H9 (cell line): ENCODE data around the gene THTPA. TPM values are rescaled to one million over a fixed set of nuclear protein-coding genes. Genes with fewer than 3 reads are reported as not detected.

Experiments used
- DNase-seq: peaks from one replicate; pipeline ENCODE4 v3.0.0-alpha.2; 2017
- H2AFZ ChIP-seq: one replicate; pipeline ENCODE4 v1.6.1; 2013; ENCODE audit warnings: mild to moderate bottlenecking, low read length, control low read depth, moderate library complexity
- H2AK5ac ChIP-seq: 2 replicates; pipeline ENCODE4 v1.6.1; 2013; ENCODE audit warnings: low read length, control low read depth, mixed read lengths; ENCODE audit not compliant: insufficient read length
- H2BK120ac ChIP-seq: one replicate; pipeline ENCODE4 v1.6.1; 2013; ENCODE audit warnings: low read depth, mild to moderate bottlenecking, low read length, control low read depth, inconsistent platforms; ENCODE audit not compliant: poor library complexity, severe bottlenecking
- H2BK12ac ChIP-seq: 2 replicates; pipeline ENCODE4 v1.6.1; 2013; ENCODE audit warnings: low read length, control low read depth, mixed read lengths, low read depth; ENCODE audit not compliant: insufficient read length
- H2BK15ac ChIP-seq: 2 replicates; pipeline ENCODE4 v1.6.1; 2013; ENCODE audit warnings: low read depth, low read length, control low read depth
- H2BK20ac ChIP-seq: one replicate; pipeline ENCODE4 v1.6.1; 2013; ENCODE audit warnings: low read depth, mild to moderate bottlenecking, low read length, control low read depth, inconsistent platforms; ENCODE audit not compliant: poor library complexity, severe bottlenecking
- H2BK5ac ChIP-seq: 2 replicates; pipeline ENCODE4 v1.6.1; 2013; ENCODE audit warnings: low read length, control low read depth, mixed read lengths; ENCODE audit not compliant: insufficient read length
- H3K14ac ChIP-seq: 2 replicates; pipeline ENCODE4 v1.6.1; 2013; ENCODE audit warnings: low read length, control low read depth; ENCODE audit not compliant: insufficient read depth
- H3K18ac ChIP-seq: 2 replicates; pipeline ENCODE4 v1.6.1; 2013; ENCODE audit warnings: low read depth, mild to moderate bottlenecking, mixed read lengths, low read length, control low read depth; ENCODE audit not compliant: insufficient read length
- H3K23ac ChIP-seq: 2 replicates; pipeline ENCODE4 v1.6.1; 2013; ENCODE audit warnings: low read length, control low read depth, mixed read lengths, low read depth; ENCODE audit not compliant: insufficient read length
- H3K23me2 ChIP-seq: 2 replicates; pipeline ENCODE4 v1.6.1; 2013; ENCODE audit warnings: low read depth, mild to moderate bottlenecking, mixed read lengths, low read length, control low read depth; ENCODE audit not compliant: insufficient read length, poor library complexity, severe bottlenecking
- H3K27ac ChIP-seq: 2 replicates; pipeline ENCODE4 v1.5.1; 2013; ENCODE audit warnings: low read length, control low read depth, mixed read lengths, low read depth; ENCODE audit not compliant: insufficient read length
- H3K27me3 ChIP-seq: 2 replicates; pipeline ENCODE4 v1.6.1; 2013; ENCODE audit warnings: low read length, control low read depth, inconsistent platforms; ENCODE audit not compliant: insufficient read depth
- H3K4ac ChIP-seq: 2 replicates; pipeline ENCODE4 v1.6.1; 2013; ENCODE audit warnings: low read depth, mild to moderate bottlenecking, control low read depth, inconsistent platforms, low read length, moderate library complexity
- H3K4me1 ChIP-seq: 2 replicates; pipeline ENCODE4 v1.6.1; 2013; ENCODE audit warnings: low read length, control low read depth, inconsistent platforms; ENCODE audit not compliant: insufficient read depth
- H3K4me2 ChIP-seq: 2 replicates; pipeline ENCODE4 v1.6.1; 2013; ENCODE audit warnings: low read length, control low read depth, mixed read lengths; ENCODE audit not compliant: insufficient read length, insufficient read depth
- H3K56ac ChIP-seq: 2 replicates; pipeline ENCODE4 v1.6.1; 2013; ENCODE audit warnings: low read depth, mild to moderate bottlenecking, mixed read lengths, low read length, control low read depth; ENCODE audit not compliant: insufficient read length
- H3K79me1 ChIP-seq: 2 replicates; pipeline ENCODE4 v1.6.1; 2013; ENCODE audit warnings: low read depth, mild to moderate bottlenecking, moderate library complexity, low read length, control low read depth, inconsistent platforms; ENCODE audit not compliant: insufficient read depth, poor library complexity, severe bottlenecking
- H3K79me2 ChIP-seq: 2 replicates; pipeline ENCODE4 v1.6.1; 2013; ENCODE audit warnings: low read length, control low read depth, inconsistent platforms; ENCODE audit not compliant: insufficient read depth
- H3K9ac ChIP-seq: 2 replicates; pipeline ENCODE4 v1.6.1; 2013; ENCODE audit warnings: low read length, control low read depth, mixed read lengths; ENCODE audit not compliant: insufficient read length; ENCODE audit errors: extremely low read depth
- H3K9me3 ChIP-seq: one replicate; pipeline ENCODE4 v1.6.1; 2013; ENCODE audit warnings: low read depth, low read length, inconsistent platforms; ENCODE audit not compliant: control insufficient read depth
- H3T11ph ChIP-seq: one replicate; pipeline ENCODE4 v1.6.1; 2013; ENCODE audit warnings: mild to moderate bottlenecking, low read length, control low read depth, inconsistent platforms
- H4K20me1 ChIP-seq: one replicate; pipeline ENCODE4 v1.6.1; 2013; ENCODE audit not compliant: control insufficient read depth, insufficient read length, insufficient read depth
- H4K5ac ChIP-seq: 2 replicates; pipeline ENCODE4 v1.6.1; 2013; ENCODE audit warnings: low read depth, mild to moderate bottlenecking, mixed read lengths, low read length, control low read depth; ENCODE audit not compliant: insufficient read length
- H4K8ac ChIP-seq: replicated peaks from 2 replicates; pipeline ENCODE4 v1.6.1; 2013; ENCODE audit warnings: low read length, control low read depth, mixed read lengths, low read depth; ENCODE audit not compliant: insufficient read length
- H4K91ac ChIP-seq: 2 replicates; pipeline ENCODE4 v1.6.1; 2013; ENCODE audit warnings: low read depth, mild to moderate bottlenecking, moderate library complexity, mixed read lengths, low read length, control low read depth; ENCODE audit not compliant: insufficient read length
- H3K27ac Mint-ChIP-seq, 3 experiments: 2 replicates in 2 of 3; 3 replicates in 1 of 3; pipeline ENCODE4 v1.8.0; 2020 to 2021; ENCODE audit warnings: mixed read lengths in 3 of 3, mild to moderate bottlenecking in 1 of 3, moderate library complexity in 1 of 3
- H3K27me3 Mint-ChIP-seq: 2 replicates; pipeline ENCODE4 v1.8.0; 2021; ENCODE audit warnings: low read depth, mild to moderate bottlenecking, moderate library complexity, mixed read lengths
- H3K36me3 Mint-ChIP-seq, 3 experiments: 2 replicates in 2 of 3; 3 replicates in 1 of 3; pipeline ENCODE4 v1.8.0; 2020 to 2021; ENCODE audit warnings: low read depth in 3 of 3, mixed read lengths in 3 of 3; ENCODE audit not compliant: insufficient read depth in 1 of 3
- H3K4me1 Mint-ChIP-seq, 2 experiments: 2 replicates each; pipeline ENCODE4 v1.8.0; 2020; ENCODE audit warnings: mixed read lengths in 2 of 2
- H3K4me3 Mint-ChIP-seq, 2 experiments: 2 replicates in 1 of 2; 3 replicates in 1 of 2; pipeline ENCODE4 v1.8.0; 2020 to 2021; ENCODE audit warnings: mild to moderate bottlenecking in 2 of 2, mixed read lengths in 2 of 2, moderate library complexity in 1 of 2
- H3K9me3 Mint-ChIP-seq, 2 experiments: 2 replicates in 1 of 2; 3 replicates in 1 of 2; pipeline ENCODE4 v1.8.0; 2020; ENCODE audit warnings: mild to moderate bottlenecking in 2 of 2, mixed read lengths in 2 of 2, moderate library complexity in 1 of 2
- WGBS: extraction: QIAGEN DNeasy Blood & Tissue Kit; methylation state at CpG from one replicate; pipeline ENCODE4 v1.1.7; 2013; ENCODE audit warnings: missing lambda C conversion rate, low lambda C conversion rate, mixed read lengths; ENCODE audit not compliant: insufficient read length; ENCODE audit errors: extremely low coverage; 5-methylcytosine and 5-hydroxymethylcytosine counted together
- total RNA-seq: library from RNA; stranded (reverse); gene quantifications from 2 replicates; pipeline ENCODE4 v1.2.1, GENCODE V29; 2021
- TF ChIP-seq, protein P1 (sequence below): fragments of 200-600 bp; sonication (generic); conservative IDR thresholded peaks from 3 replicates; pipeline ENCODE4 v1.8.0; 2021; ENCODE audit warnings: antibody characterized with exemption, mild to moderate bottlenecking

The THTPA gene
- total RNA-seq, 1 experiment from 2014 or later = 15.6 TPM

DNA sequence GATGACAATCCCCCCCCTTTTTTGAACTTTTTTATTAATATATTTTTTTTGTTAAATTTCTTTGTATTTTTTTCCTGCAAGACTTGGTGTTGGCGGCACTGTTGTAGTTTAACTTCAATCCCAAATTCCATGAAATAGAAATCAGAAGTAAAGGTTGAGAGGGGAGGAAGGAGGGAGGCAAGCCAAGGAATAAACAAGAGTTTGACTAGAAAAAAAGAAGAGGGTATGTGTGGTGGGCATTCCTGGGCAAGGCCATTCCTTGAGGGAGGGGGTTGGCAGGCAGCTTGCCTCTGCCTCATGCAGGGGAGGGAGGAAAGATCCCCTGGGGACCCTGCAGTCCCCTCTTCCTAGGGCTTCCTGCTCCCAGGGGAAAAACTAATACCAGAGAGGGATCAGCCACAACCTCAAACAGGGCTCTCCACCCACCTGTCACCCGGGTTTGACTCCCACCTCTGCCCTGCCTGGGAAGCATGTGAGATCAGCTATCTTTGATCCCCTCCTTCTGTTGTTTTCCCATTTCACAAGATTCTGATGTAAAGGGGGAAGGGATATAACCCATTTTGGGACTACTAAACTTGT is 12.0 kb downstream of the THTPA start:
- Histone ChIP-seq H4K8ac (no peak overlapping the region), H3K79me2 (no peaks in the 10 kb centered on the region), H2BK20ac (no peak overlapping the region), H3K79me1 (no peaks in the 10 kb centered on the region), H4K5ac (no peak overlapping the region), H3K23me2 (peaks cover 3% of the 10 kb centered on the region), H2AK5ac (no peak overlapping the region), H3K9ac (no peak overlapping the region), H2BK120ac (no peak overlapping the region), H2AFZ (no peak overlapping the region), H3K56ac (no peak overlapping the region), H3K9me3 (no peaks in the 10 kb centered on the region), H3K4me2 (no peak overlapping the region), H3K27me3 (no peaks in the 10 kb centered on the region), H3K4ac (no peak overlapping the region), H2BK15ac (no peak overlapping the region), H3K4me1 (peaks cover 9% of the 10 kb centered on the region), H3T11ph (no peak overlapping the region), H3K18ac (no peak overlapping the region), H4K91ac (no peak overlapping the region), H2BK5ac (no peak overlapping the region), H3K27ac (no peak overlapping the region), H3K23ac (no peak overlapping the region), H4K20me1 (peaks cover 4% of the 10 kb centered on the region), H3K14ac (no peak overlapping the region), H2BK12ac (no peak overlapping the region)
- no peak for DNase-seq
- Mint-ChIP-seq H3K4me3 (peak overlapping the region; percentile 95 to 99), H3K9me3 (no peaks in the 10 kb centered on the region), H3K27me3 (peaks cover 11% of the 10 kb centered on the region), H3K36me3 (peaks cover 17 to 43% (median 28%) of the 10 kb centered on the region in 3 experiments), H3K4me1 (peaks cover 42% of the 10 kb centered on the region in 2 experiments), H3K27ac (peak overlapping the region in 2 of 3 experiments; percentile 50 to 95; a peak in 4 of 7 replicates)
- TF ChIP-seq, protein P1, sequence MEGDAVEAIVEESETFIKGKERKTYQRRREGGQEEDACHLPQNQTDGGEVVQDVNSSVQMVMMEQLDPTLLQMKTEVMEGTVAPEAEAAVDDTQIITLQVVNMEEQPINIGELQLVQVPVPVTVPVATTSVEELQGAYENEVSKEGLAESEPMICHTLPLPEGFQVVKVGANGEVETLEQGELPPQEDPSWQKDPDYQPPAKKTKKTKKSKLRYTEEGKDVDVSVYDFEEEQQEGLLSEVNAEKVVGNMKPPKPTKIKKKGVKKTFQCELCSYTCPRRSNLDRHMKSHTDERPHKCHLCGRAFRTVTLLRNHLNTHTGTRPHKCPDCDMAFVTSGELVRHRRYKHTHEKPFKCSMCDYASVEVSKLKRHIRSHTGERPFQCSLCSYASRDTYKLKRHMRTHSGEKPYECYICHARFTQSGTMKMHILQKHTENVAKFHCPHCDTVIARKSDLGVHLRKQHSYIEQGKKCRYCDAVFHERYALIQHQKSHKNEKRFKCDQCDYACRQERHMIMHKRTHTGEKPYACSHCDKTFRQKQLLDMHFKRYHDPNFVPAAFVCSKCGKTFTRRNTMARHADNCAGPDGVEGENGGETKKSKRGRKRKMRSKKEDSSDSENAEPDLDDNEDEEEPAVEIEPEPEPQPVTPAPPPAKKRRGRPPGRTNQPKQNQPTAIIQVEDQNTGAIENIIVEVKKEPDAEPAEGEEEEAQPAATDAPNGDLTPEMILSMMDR = no peak
- no CpG with 5 or more reads among the region's 2 CpGs for WGBS
